M059J (cell line): ENCODE data around the gene IGFBPL1. TPM values are rescaled to one million over a fixed set of nuclear protein-coding genes. Genes with fewer than 3 reads are reported as not detected.

Experiments
- DNase-seq: peaks from one replicate; pipeline ENCODE4 v3.0.0-alpha.2; 2012; ENCODE audit warnings: low read depth
- total RNA-seq: library from RNA; depleted of rRNA; stranded (reverse); fragments of >200 nt; shearing (Covaris generic); gene quantifications from 2 replicates; pipeline ENCODE4 v1.2.3, GENCODE V29; 2014

Gene IGFBPL1
- total RNA-seq, 1 experiment from 2014 or later: 6.4 TPM

GRCh38 chr9:38432922-38433510 lies 8.8 kb upstream of the IGFBPL1 start:
- DNase-seq: peak; percentile 49

GRCh38 chr9:38431116-38431515 lies 6.9 kb upstream of the IGFBPL1 start:
- DNase-seq: no peak

GRCh38 chr9:38428062-38428461 lies 3.8 kb upstream of the IGFBPL1 start:
- no peak for DNase-seq

- DNase-seq: no peak
Measured at GRCh38 chr9:38424918-38425317, 664 bp upstream of the IGFBPL1 start.

GRCh38 chr9:38423273-38423972 lies 831 bp downstream of the IGFBPL1 start:
- DNase-seq: no peak

GRCh38 chr9:38422555-38423260 lies 1.5 kb downstream of the IGFBPL1 start:
- DNase-seq: no peak

GRCh38 chr9:38421498-38422211 lies 2.6 kb downstream of the IGFBPL1 start:
- peak; percentile 56 for DNase-seq

GRCh38 chr9:38419181-38419580 lies 5.1 kb downstream of the IGFBPL1 start:
- DNase-seq: no peak

GRCh38 chr9:38418366-38418765 lies 5.9 kb downstream of the IGFBPL1 start:
- no peak for DNase-seq

- peak; percentile 31 for DNase-seq
Measured at GRCh38 chr9:38417003-38417945, 7.0 kb downstream of the IGFBPL1 start.

- no peak for DNase-seq
Measured at GRCh38 chr9:38416461-38416860, 7.8 kb downstream of the IGFBPL1 start.

- DNase-seq: no peak
Measured at GRCh38 chr9:38415856-38416255, 8.4 kb downstream of the IGFBPL1 start.

- no peak for DNase-seq
Measured at GRCh38 chr9:38414040-38414723, 10.1 kb downstream of the IGFBPL1 start.

- no peak for DNase-seq
Measured at GRCh38 chr9:38413283-38413682, 11.0 kb downstream of the IGFBPL1 start.

GRCh38 chr9:38412751-38413150 lies 11.5 kb downstream of the IGFBPL1 start:
- no peak for DNase-seq

- DNase-seq: no peak
Measured at GRCh38 chr9:38408719-38409118, 15.5 kb downstream of the IGFBPL1 start.

- no peak for DNase-seq
Measured at GRCh38 chr9:38406476-38407186, 17.6 kb downstream of the IGFBPL1 start.

- no peak for DNase-seq
Measured at GRCh38 chr9:38405785-38406184, 18.5 kb downstream of the IGFBPL1 start.

GRCh38 chr9:38404314-38404713 lies 19.9 kb downstream of the IGFBPL1 start:
- no peak for DNase-seq

GRCh38 chr9:38401994-38402393 lies 22.3 kb downstream of the IGFBPL1 start:
- no peak for DNase-seq
